SK-N-SH treated with all-trans-retinoic acid at 6 μM for 48 hours (cell line): ENCODE results near the gene BEST1.

Source experiments
- BACH2 ChIP-seq: fragments of 250-450 bp; sonication (Bioruptor Pico); IDR thresholded peaks from 2 replicates; pipeline ENCODE4 v1.9.0; 2021; ENCODE audit warnings: mild to moderate bottlenecking, borderline replicate concordance
- TCF4 ChIP-seq: fragments of 250-450 bp; sonication (Bioruptor Pico); IDR thresholded peaks from 2 replicates; pipeline ENCODE4 v1.8.0; 2021; ENCODE audit warnings: mild to moderate bottlenecking, moderate library complexity, borderline replicate concordance
- TOX ChIP-seq: fragments of 250-450 bp; sonication (Bioruptor Pico); IDR thresholded peaks from 2 replicates; pipeline ENCODE4 v1.8.0; 2021; ENCODE audit warnings: mild to moderate bottlenecking, moderate library complexity, borderline replicate concordance
- ZNF70 ChIP-seq: fragments of 450-650 bp; formaldehyde crosslinking; IDR thresholded peaks from 2 replicates; pipeline ENCODE4 v1.5.0; 2020; ENCODE audit warnings: mild to moderate bottlenecking, moderate library complexity

GRCh38 chr11:61907871-61908729 is 42.1 kb upstream of the BEST1 start:
- TF ChIP-seq TOX (CRISPR knock-in tag) (no peak), BACH2 (CRISPR knock-in tag) (no peak), TCF4 (CRISPR knock-in tag) (no peak), ZNF70 (no peak)
